ENCODE results near the gene HIPK4.

HIPK4 gene

GRCh38 chr19:40416918-40417642 lies 27.1 kb upstream of the HIPK4 start:
- H3K4me3 ChIP-seq (ENCODE audit: low read length): no peak overlapping the region
- no peak for DNase-seq (ENCODE audit: low read depth)
- no peak for TF ChIP-seq CTCF (conservative IDR thresholded peaks at IDR 0.05; ENCODE audit: low read depth, low read length)

GRCh38 chr19:40415768-40416167 lies 25.8 kb upstream of the HIPK4 start:
- no peak overlapping the region for H3K4me3 ChIP-seq (ENCODE audit: low read length)
- TF ChIP-seq CTCF (conservative IDR thresholded peaks at IDR 0.05; ENCODE audit: low read depth, low read length): no peak
- no peak for DNase-seq (ENCODE audit: low read depth)

GRCh38 chr19:40414542-40415535 lies 24.9 kb upstream of the HIPK4 start:
- H3K4me3 ChIP-seq (ENCODE audit: low read length): no peak overlapping the region
- no peak for DNase-seq (ENCODE audit: low read depth)
- no peak for TF ChIP-seq CTCF (conservative IDR thresholded peaks at IDR 0.05; ENCODE audit: low read depth, low read length)

GRCh38 chr19:40413291-40413845 lies 23.4 kb upstream of the HIPK4 start, which contains the start of gene PRX:
Gene PRX (minus strand): TSS chr19:40413378. CDS start chr19:40407932, 5,446 bp downstream.
- no peak for DNase-seq (ENCODE audit: low read depth)
- TF ChIP-seq CTCF (conservative IDR thresholded peaks at IDR 0.05; ENCODE audit: low read depth, low read length): no peak
- no peak within 1 kb of the TSS for H3K4me3 ChIP-seq (ENCODE audit: low read length)

GRCh38 chr19:40412866-40413265 lies 22.9 kb upstream of the HIPK4 start:
- TF ChIP-seq CTCF (conservative IDR thresholded peaks at IDR 0.05; ENCODE audit: low read depth, low read length): no peak
- H3K4me3 ChIP-seq (ENCODE audit: low read length): no peak overlapping the region
- no peak for DNase-seq (ENCODE audit: low read depth)

GRCh38 chr19:40411958-40412499 lies 22.0 kb upstream of the HIPK4 start:
- TF ChIP-seq CTCF (conservative IDR thresholded peaks at IDR 0.05; ENCODE audit: low read depth, low read length): no peak

More at GRCh38 chr19:40411958-40412499, 22.0 kb upstream of the HIPK4 start:
- DNase-seq (ENCODE audit: low read depth): no peak
- H3K4me3 ChIP-seq (ENCODE audit: low read length): no peak overlapping the region

All from retinal pigment epithelial cell (primary cell).